A549 (cell line): ENCODE results near the gene PDE3B.
A peak's percentile ranks its signal among the peaks of the same experiment; 100 is the strongest.

Source experiments
- CEBPB ChIP-seq, 2 experiments: fragments of >200 bp in 1 of 2; sonication (Bioruptor Twin) in 1 of 2; formaldehyde crosslinking in 1 of 2; IDR thresholded peaks; 2 replicates each; pipeline ENCODE4 v1.6.1; 2012 to 2016
- CHD4 ChIP-seq: fragments of 200-600 bp; sonication (generic); IDR thresholded peaks from 2 replicates; pipeline ENCODE4 v1.6.1; 2016; ENCODE audit warnings: antibody characterized with exemption, mild to moderate bottlenecking, borderline replicate concordance
- HDAC2 ChIP-seq: fragments of 200-600 bp; sonication (generic); IDR thresholded peaks from 2 replicates; pipeline ENCODE4 v1.6.1; 2016
- JUN ChIP-seq, 2 experiments: fragments of >200 bp; sonication (Bioruptor Twin); formaldehyde crosslinking; IDR thresholded peaks; 2 replicates in 1 of 2; 3 replicates in 1 of 2; pipeline ENCODE4 v1.6.1; 2016 to 2017
- KDM5A ChIP-seq: fragments of 200-600 bp; sonication (generic); IDR thresholded peaks from 2 replicates; pipeline ENCODE4 v1.6.1; 2016; ENCODE audit warnings: antibody characterized with exemption, mild to moderate bottlenecking
- MAZ ChIP-seq: fragments of 150-350 bp; IDR thresholded peaks from 2 replicates; pipeline ENCODE4 v1.6.1; 2014; ENCODE audit warnings: antibody characterized with exemption, low read depth, low read length, borderline replicate concordance
- MYC ChIP-seq: IDR thresholded peaks from 2 replicates; pipeline ENCODE4 v1.6.1; 2012; ENCODE audit warnings: mild to moderate bottlenecking, inconsistent platforms, low read length, improper control_type of control experiment, borderline replicate concordance
- NR3C1 ChIP-seq: fragments of >200 bp; sonication (Bioruptor Twin); formaldehyde crosslinking; IDR thresholded peaks from 3 replicates; pipeline ENCODE4 v1.6.1; 2017
- RAD21 ChIP-seq, 2 experiments: fragments of >200 bp in 1 of 2; sonication (Bioruptor Twin) in 1 of 2; formaldehyde crosslinking in 1 of 2; IDR thresholded peaks in 1 of 2; conservative IDR thresholded peaks in 1 of 2; 2 replicates in 1 of 2; 3 replicates in 1 of 2; pipeline ENCODE4 v1.6.1; 2012 to 2018; ENCODE audit warnings: inconsistent platforms in 1 of 2
- REST ChIP-seq: fragments of 200-600 bp; sonication (generic); IDR thresholded peaks from 2 replicates; pipeline ENCODE4 v1.6.1; 2016; ENCODE audit warnings: antibody characterized with exemption, mild to moderate bottlenecking, moderate library complexity
- SMC3 ChIP-seq: fragments of >200 bp; sonication (Bioruptor Twin); formaldehyde crosslinking; IDR thresholded peaks from 3 replicates; pipeline ENCODE4 v1.6.1; 2018; ENCODE audit warnings: inconsistent platforms
- TP53 ChIP-seq: fragments of 250-450 bp; sonication (Bioruptor Pico); IDR thresholded peaks from 2 replicates; pipeline ENCODE4 v1.5.0; 2021; ENCODE audit warnings: mild to moderate bottlenecking, moderate library complexity
- TF ChIP-seq, protein P1 (sequence below): fragments of >200 bp; sonication (Bioruptor Twin); formaldehyde crosslinking; IDR thresholded peaks from 3 replicates; pipeline ENCODE4 v1.5.1; 2016

DNA sequence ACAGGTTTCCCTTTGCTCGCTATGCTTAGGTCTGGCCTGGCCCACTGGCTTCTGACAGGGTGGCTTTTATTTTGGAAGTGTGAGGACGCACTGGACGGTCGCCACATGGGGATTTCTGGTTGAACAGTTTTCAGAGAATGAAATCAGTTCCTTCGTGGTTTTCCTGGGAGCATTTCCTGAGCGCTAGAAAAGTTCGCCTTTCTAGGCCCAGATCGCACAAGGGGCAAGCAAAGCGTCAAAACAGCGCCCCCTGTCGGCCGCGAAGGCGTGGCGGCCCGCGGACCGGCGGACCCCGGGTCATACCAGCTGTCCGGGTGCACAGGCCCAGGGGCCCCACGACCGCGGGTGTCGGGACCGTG is 261.1 kb downstream of the PDE3B start:
- TF ChIP-seq, protein P1, sequence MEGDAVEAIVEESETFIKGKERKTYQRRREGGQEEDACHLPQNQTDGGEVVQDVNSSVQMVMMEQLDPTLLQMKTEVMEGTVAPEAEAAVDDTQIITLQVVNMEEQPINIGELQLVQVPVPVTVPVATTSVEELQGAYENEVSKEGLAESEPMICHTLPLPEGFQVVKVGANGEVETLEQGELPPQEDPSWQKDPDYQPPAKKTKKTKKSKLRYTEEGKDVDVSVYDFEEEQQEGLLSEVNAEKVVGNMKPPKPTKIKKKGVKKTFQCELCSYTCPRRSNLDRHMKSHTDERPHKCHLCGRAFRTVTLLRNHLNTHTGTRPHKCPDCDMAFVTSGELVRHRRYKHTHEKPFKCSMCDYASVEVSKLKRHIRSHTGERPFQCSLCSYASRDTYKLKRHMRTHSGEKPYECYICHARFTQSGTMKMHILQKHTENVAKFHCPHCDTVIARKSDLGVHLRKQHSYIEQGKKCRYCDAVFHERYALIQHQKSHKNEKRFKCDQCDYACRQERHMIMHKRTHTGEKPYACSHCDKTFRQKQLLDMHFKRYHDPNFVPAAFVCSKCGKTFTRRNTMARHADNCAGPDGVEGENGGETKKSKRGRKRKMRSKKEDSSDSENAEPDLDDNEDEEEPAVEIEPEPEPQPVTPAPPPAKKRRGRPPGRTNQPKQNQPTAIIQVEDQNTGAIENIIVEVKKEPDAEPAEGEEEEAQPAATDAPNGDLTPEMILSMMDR = peak; percentile 77
- TF ChIP-seq TP53 (CRISPR knock-in tag) = no peak
- TF ChIP-seq CHD4 = no peak
- no peak for TF ChIP-seq HDAC2
- no peak for TF ChIP-seq CEBPB (IDR thresholded peaks at IDR 0.05)
- no peak for TF ChIP-seq REST
- peak; percentile 52 to 65 for TF ChIP-seq RAD21 (conservative IDR thresholded peaks at IDR 0.05 in 1 of 2, IDR thresholded peaks at IDR 0.05 in 1 of 2)
- TF ChIP-seq KDM5A = no peak
- TF ChIP-seq NR3C1 = no peak
- no peak for TF ChIP-seq JUN (IDR thresholded peaks at IDR 0.05)
- TF ChIP-seq SMC3 = peak; percentile 70
- no peak for TF ChIP-seq MYC
- no peak for TF ChIP-seq MAZ
